HG03064 (cell line): Measurements from ENCODE around the gene DDX51.

Experiments used
- ATAC-seq: cut with Tn5 transposase; IDR thresholded peaks from one replicate; pipeline ENCODE4 v1.9.1; 2021; ENCODE audit warnings: low read depth; ENCODE audit not compliant: unreplicated experiment

The DDX51 gene

GRCh38 chr12:132180648-132181546 lies 36.8 kb upstream of the DDX51 start:
- ATAC-seq: no peak

GRCh38 chr12:132179431-132180362 lies 35.6 kb upstream of the DDX51 start:
- no peak for ATAC-seq

GRCh38 chr12:132178801-132179401 lies 34.8 kb upstream of the DDX51 start:
- no peak for ATAC-seq

- ATAC-seq: no peak
Observed at GRCh38 chr12:132178316-132178715, 34.2 kb upstream of the DDX51 start.

- ATAC-seq: no peak
Observed at GRCh38 chr12:132176920-132177551, 32.9 kb upstream of the DDX51 start.

- no peak for ATAC-seq
Observed at GRCh38 chr12:132176385-132176919, 32.3 kb upstream of the DDX51 start.

GRCh38 chr12:132175496-132176384 lies 31.6 kb upstream of the DDX51 start:
- no peak for ATAC-seq

GRCh38 chr12:132174839-132175490 lies 30.8 kb upstream of the DDX51 start:
- ATAC-seq: no peak

GRCh38 chr12:132174015-132174838 lies 30.1 kb upstream of the DDX51 start:
- no peak for ATAC-seq

GRCh38 chr12:132173135-132174014 lies 29.3 kb upstream of the DDX51 start:
- no peak for ATAC-seq

GRCh38 chr12:132172619-132173018 lies 28.5 kb upstream of the DDX51 start:
- ATAC-seq: no peak

GRCh38 chr12:132171968-132172521 lies 27.9 kb upstream of the DDX51 start:
- no peak for ATAC-seq

- ATAC-seq: no peak
Observed at GRCh38 chr12:132171293-132171967, 27.3 kb upstream of the DDX51 start.

- no peak for ATAC-seq
Observed at GRCh38 chr12:132170637-132171292, 26.6 kb upstream of the DDX51 start.

GRCh38 chr12:132170094-132170636 lies 26.0 kb upstream of the DDX51 start:
- no peak for ATAC-seq
